ENCODE results near the gene VSTM4.

The VSTM4 gene

GRCh38 chr10:49090696-49091380, 24.5 kb downstream of the VSTM4 start:
- no peak overlapping the region for H2AFZ ChIP-seq (ENCODE audit: low read depth, low read length)
- H3K27me3 ChIP-seq (ENCODE audit: insufficient read depth, low read length) = no peaks in the 10 kb centered on the region
- no peaks in the 10 kb centered on the region for H3K36me3 ChIP-seq (ENCODE audit: insufficient read depth, low read length)
- H3K4me1 ChIP-seq (ENCODE audit: insufficient read depth, low read length) = peaks cover 19% of the 10 kb centered on the region
- peaks cover 2% of the 10 kb centered on the region for H3K9me3 ChIP-seq (ENCODE audit: low read length)
- no peak overlapping the region for H3K4me3 ChIP-seq (ENCODE audit: low read length)

- H3K4me1 ChIP-seq (ENCODE audit: insufficient read depth, low read length) = peaks cover 13% of the 10 kb centered on the region
- H3K4me3 ChIP-seq (ENCODE audit: low read length) = no peak overlapping the region
- H3K9me3 ChIP-seq (ENCODE audit: low read length) = peaks cover 2% of the 10 kb centered on the region
- no peaks in the 10 kb centered on the region for H3K27me3 ChIP-seq (ENCODE audit: insufficient read depth, low read length)
- H2AFZ ChIP-seq (ENCODE audit: low read depth, low read length) = no peak overlapping the region
- no peaks in the 10 kb centered on the region for H3K36me3 ChIP-seq (ENCODE audit: insufficient read depth, low read length)
Measured at GRCh38 chr10:49090189-49090575, 25.1 kb downstream of the VSTM4 start.

- H3K9me3 ChIP-seq (ENCODE audit: low read length) = peaks cover 2% of the 10 kb centered on the region
- no peak overlapping the region for H2AFZ ChIP-seq (ENCODE audit: low read depth, low read length)
- H3K36me3 ChIP-seq (ENCODE audit: insufficient read depth, low read length) = no peaks in the 10 kb centered on the region
- H3K27me3 ChIP-seq (ENCODE audit: insufficient read depth, low read length) = no peaks in the 10 kb centered on the region
- H3K4me1 ChIP-seq (ENCODE audit: insufficient read depth, low read length) = peaks cover 8% of the 10 kb centered on the region
- H3K4me3 ChIP-seq (ENCODE audit: low read length) = no peak overlapping the region
Measured at GRCh38 chr10:49089557-49090188, 25.6 kb downstream of the VSTM4 start.

GRCh38 chr10:49089152-49089551, 26.2 kb downstream of the VSTM4 start:
- no peak overlapping the region for H2AFZ ChIP-seq (ENCODE audit: low read depth, low read length)
- H3K4me1 ChIP-seq (ENCODE audit: insufficient read depth, low read length) = peaks cover 3% of the 10 kb centered on the region
- no peaks in the 10 kb centered on the region for H3K27me3 ChIP-seq (ENCODE audit: insufficient read depth, low read length)
- no peaks in the 10 kb centered on the region for H3K36me3 ChIP-seq (ENCODE audit: insufficient read depth, low read length)
- no peak overlapping the region for H3K4me3 ChIP-seq (ENCODE audit: low read length)
- H3K9me3 ChIP-seq (ENCODE audit: low read length) = peaks cover 2% of the 10 kb centered on the region

GRCh38 chr10:49086889-49087288, 28.4 kb downstream of the VSTM4 start:
- Histone ChIP-seq H3K36me3 (ENCODE audit: insufficient read depth, low read length) (no peaks in the 10 kb centered on the region), H3K9me3 (ENCODE audit: low read length) (peaks cover 2% of the 10 kb centered on the region), H3K4me1 (ENCODE audit: insufficient read depth, low read length) (peaks cover 22% of the 10 kb centered on the region), H2AFZ (ENCODE audit: low read depth, low read length) (no peak overlapping the region), H3K4me3 (ENCODE audit: low read length) (no peak overlapping the region), H3K27me3 (ENCODE audit: insufficient read depth, low read length) (no peaks in the 10 kb centered on the region)

- Histone ChIP-seq H3K27me3 (ENCODE audit: insufficient read depth, low read length) (no peaks in the 10 kb centered on the region), H3K36me3 (ENCODE audit: insufficient read depth, low read length) (no peaks in the 10 kb centered on the region), H3K9me3 (ENCODE audit: low read length) (peaks cover 2% of the 10 kb centered on the region), H3K4me1 (ENCODE audit: insufficient read depth, low read length) (peaks cover 32% of the 10 kb centered on the region), H2AFZ (ENCODE audit: low read depth, low read length) (no peak overlapping the region), H3K4me3 (ENCODE audit: low read length) (peak overlapping the region; percentile 7)
Measured at GRCh38 chr10:49083261-49083660, 32.1 kb downstream of the VSTM4 start.

GRCh38 chr10:49082766-49083165, 32.6 kb downstream of the VSTM4 start:
- H3K4me3 ChIP-seq (ENCODE audit: low read length) = no peak overlapping the region

GRCh38 chr10:49081547-49082275, 33.6 kb downstream of the VSTM4 start:
- Histone ChIP-seq H3K9me3 (ENCODE audit: low read length) (peaks cover 2% of the 10 kb centered on the region), H3K36me3 (ENCODE audit: insufficient read depth, low read length) (no peaks in the 10 kb centered on the region), H3K4me1 (ENCODE audit: insufficient read depth, low read length) (peaks cover 32% of the 10 kb centered on the region), H3K4me3 (ENCODE audit: low read length) (no peak overlapping the region), H2AFZ (ENCODE audit: low read depth, low read length) (no peak overlapping the region), H3K27me3 (ENCODE audit: insufficient read depth, low read length) (no peaks in the 10 kb centered on the region)

More at GRCh38 chr10:49082766-49083165, 32.6 kb downstream of the VSTM4 start:
- Histone ChIP-seq H3K9me3 (ENCODE audit: low read length) (peaks cover 2% of the 10 kb centered on the region), H3K4me1 (ENCODE audit: insufficient read depth, low read length) (peaks cover 32% of the 10 kb centered on the region), H2AFZ (ENCODE audit: low read depth, low read length) (no peak overlapping the region), H3K27me3 (ENCODE audit: insufficient read depth, low read length) (no peaks in the 10 kb centered on the region), H3K36me3 (ENCODE audit: insufficient read depth, low read length) (no peaks in the 10 kb centered on the region)

GRCh38 chr10:49080965-49081364, 34.4 kb downstream of the VSTM4 start:
- Histone ChIP-seq H3K4me1 (ENCODE audit: insufficient read depth, low read length) (peaks cover 32% of the 10 kb centered on the region), H3K9me3 (ENCODE audit: low read length) (no peaks in the 10 kb centered on the region), H3K4me3 (ENCODE audit: low read length) (no peak overlapping the region), H3K36me3 (ENCODE audit: insufficient read depth, low read length) (no peaks in the 10 kb centered on the region), H2AFZ (ENCODE audit: low read depth, low read length) (no peak overlapping the region), H3K27me3 (ENCODE audit: insufficient read depth, low read length) (no peaks in the 10 kb centered on the region)

- Histone ChIP-seq H3K27me3 (ENCODE audit: insufficient read depth, low read length) (no peaks in the 10 kb centered on the region), H3K4me3 (ENCODE audit: low read length) (no peak overlapping the region), H3K4me1 (ENCODE audit: insufficient read depth, low read length) (peaks cover 32% of the 10 kb centered on the region), H3K36me3 (ENCODE audit: insufficient read depth, low read length) (no peaks in the 10 kb centered on the region), H2AFZ (ENCODE audit: low read depth, low read length) (no peak overlapping the region), H3K9me3 (ENCODE audit: low read length) (no peaks in the 10 kb centered on the region)
Measured at GRCh38 chr10:49080071-49080470, 35.3 kb downstream of the VSTM4 start.

- peaks cover 32% of the 10 kb centered on the region for H3K4me1 ChIP-seq (ENCODE audit: insufficient read depth, low read length)
- H2AFZ ChIP-seq (ENCODE audit: low read depth, low read length) = no peak overlapping the region
- H3K4me3 ChIP-seq (ENCODE audit: low read length) = no peak overlapping the region
- H3K36me3 ChIP-seq (ENCODE audit: insufficient read depth, low read length) = no peaks in the 10 kb centered on the region
- no peaks in the 10 kb centered on the region for H3K27me3 ChIP-seq (ENCODE audit: insufficient read depth, low read length)
- H3K9me3 ChIP-seq (ENCODE audit: low read length) = no peaks in the 10 kb centered on the region
Measured at GRCh38 chr10:49079499-49079898, 35.8 kb downstream of the VSTM4 start.

GRCh38 chr10:49079072-49079471, 36.2 kb downstream of the VSTM4 start:
- Histone ChIP-seq H3K9me3 (ENCODE audit: low read length) (no peaks in the 10 kb centered on the region), H3K4me3 (ENCODE audit: low read length) (no peak overlapping the region), H3K36me3 (ENCODE audit: insufficient read depth, low read length) (no peaks in the 10 kb centered on the region), H2AFZ (ENCODE audit: low read depth, low read length) (no peak overlapping the region), H3K27me3 (ENCODE audit: insufficient read depth, low read length) (no peaks in the 10 kb centered on the region), H3K4me1 (ENCODE audit: insufficient read depth, low read length) (peaks cover 32% of the 10 kb centered on the region)

- Histone ChIP-seq H3K36me3 (ENCODE audit: insufficient read depth, low read length) (no peaks in the 10 kb centered on the region), H3K27me3 (ENCODE audit: insufficient read depth, low read length) (no peaks in the 10 kb centered on the region), H3K4me3 (ENCODE audit: low read length) (no peak overlapping the region), H2AFZ (ENCODE audit: low read depth, low read length) (no peak overlapping the region), H3K4me1 (ENCODE audit: insufficient read depth, low read length) (peaks cover 25% of the 10 kb centered on the region), H3K9me3 (ENCODE audit: low read length) (no peaks in the 10 kb centered on the region)
Measured at GRCh38 chr10:49078433-49078832, 36.9 kb downstream of the VSTM4 start.
